DMS53 treated with DMSO at 0.1 percent for 48 hours (cell line): ENCODE data around the gene LPAR3.

Experiments
- DNase-seq: peaks from one replicate; lab custom pipeline; 2025; ENCODE audit not compliant: unreplicated experiment; lab: John Stamatoyannopoulos, UW

Gene LPAR3

DNA sequence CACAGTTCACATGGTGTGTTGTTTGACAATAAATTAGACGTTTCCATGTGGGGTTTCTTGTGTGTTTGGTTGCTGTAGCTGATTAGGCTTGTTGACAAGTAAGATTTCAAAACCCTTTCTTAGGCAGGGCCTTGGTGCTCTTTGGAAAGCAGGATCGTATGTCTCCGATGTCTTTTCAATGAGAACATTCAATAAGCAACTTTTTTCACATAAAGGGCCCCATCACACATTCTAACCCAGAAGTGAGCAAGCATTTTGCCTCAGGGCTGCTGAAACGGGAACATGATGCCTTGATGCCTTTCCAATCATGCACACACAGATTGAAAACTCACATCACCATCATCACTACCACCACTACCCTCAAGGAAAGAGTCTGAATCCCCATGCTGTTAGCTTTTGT, 33.1 kb downstream of the LPAR3 start:
- DNase-seq: no peak

DNA sequence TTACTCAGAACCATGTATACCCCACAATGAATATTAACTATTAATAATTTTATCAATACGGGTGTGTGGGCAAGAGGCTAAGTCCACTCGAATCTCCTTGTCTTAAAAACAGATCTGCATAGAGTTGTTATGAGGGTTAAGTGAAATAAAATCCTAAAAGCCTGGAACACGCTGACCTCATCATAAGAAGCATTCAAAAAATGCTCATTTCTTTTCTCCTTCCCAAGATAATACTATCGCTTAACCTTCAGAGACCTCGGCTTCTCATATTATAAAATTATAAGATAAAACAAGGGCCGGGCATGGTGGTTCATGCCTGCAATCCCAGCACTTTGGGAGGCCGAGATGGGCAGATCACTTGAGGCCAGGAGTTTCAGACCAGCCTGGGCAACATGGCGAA, 35.1 kb downstream of the LPAR3 start:
- no peak for DNase-seq

DNA sequence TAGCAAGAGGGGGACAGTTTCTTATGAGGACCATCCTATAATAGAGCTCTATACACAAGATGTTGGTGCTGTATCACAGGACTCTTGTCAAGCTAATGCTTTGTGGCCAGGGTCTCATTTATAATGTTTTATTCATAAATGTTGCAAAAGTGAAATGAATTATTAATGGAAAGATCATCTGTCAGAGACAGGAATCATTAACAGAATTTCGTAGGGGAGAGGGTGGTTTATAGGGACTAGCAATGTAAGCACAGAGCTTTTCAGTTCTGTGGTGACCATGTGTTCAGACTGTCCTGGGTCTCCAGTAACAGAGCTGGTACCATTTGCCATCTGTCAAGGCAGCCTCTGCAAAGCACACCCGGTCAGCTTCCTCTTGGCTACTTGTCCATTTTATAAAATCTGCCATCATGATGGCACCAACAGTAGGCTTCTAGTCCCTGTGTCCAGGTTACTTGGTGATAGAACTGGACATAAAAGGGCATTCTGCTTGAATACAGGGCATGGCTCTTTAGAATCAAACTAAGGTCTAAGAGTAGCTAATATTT, 36.2 kb downstream of the LPAR3 start:
- no peak for DNase-seq

DNA sequence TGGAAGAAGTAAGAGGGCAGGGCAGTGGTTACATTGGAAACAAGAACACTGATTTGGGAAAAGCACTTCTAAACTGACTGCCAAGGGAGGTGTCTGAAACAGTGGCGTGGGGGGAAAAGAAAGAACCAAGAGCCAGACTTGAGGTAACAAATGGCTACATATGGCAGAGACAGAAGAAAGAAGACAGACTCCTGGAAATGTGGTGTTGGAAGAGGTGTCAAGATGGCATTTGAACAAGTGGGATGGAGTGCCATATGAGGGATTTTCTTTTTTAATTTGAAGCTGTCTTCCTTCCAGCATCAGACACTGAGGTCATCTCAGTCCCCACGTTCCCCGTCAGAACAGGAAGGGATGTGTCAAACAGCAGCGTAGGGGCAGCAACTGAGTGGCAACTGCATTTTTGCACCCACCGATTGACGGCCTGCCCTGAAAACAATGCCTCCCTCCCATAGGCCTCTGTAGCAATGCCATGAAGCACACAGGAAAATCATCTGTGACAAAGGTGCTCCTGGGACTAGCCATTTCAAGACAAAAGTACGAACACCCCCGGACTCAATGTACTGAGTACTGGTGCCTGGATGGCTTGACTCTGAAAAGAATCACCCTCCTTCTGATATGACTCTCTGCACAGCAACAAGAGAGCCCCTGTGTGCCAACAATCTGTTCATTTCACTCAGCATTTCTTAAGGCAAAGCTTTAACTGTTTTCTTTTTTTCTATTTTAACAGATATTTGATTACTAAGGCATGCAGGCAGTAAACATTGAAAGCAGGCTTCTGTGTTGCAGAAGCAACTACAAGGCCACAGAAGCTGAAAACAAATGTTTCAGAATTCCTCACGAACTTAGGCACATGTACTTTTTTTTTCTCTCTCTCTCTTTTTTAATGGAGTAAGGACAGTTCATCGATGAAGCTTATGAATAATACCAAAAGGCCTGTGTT, 37.0 kb downstream of the LPAR3 start:
- DNase-seq: no peak

DNA sequence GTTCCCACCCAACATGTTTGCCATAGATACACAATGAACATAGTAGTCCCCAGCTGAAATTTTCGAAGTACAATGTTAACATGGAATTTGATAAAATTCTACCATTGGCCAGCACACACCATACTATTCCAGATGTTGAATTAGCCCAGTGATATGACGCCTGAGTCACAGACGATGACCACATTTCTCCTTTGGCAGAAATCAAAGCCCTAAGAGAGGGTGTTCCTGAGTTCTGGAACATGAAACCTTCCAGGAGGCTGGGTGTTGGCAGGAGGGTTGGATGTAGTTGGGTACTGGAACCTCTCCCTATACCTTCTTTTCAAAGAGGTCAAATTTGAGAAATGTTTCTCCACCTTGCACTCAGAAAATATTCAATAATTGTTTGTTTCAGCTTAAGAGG, 37.8 kb downstream of the LPAR3 start:
- DNase-seq: no peak

DNA sequence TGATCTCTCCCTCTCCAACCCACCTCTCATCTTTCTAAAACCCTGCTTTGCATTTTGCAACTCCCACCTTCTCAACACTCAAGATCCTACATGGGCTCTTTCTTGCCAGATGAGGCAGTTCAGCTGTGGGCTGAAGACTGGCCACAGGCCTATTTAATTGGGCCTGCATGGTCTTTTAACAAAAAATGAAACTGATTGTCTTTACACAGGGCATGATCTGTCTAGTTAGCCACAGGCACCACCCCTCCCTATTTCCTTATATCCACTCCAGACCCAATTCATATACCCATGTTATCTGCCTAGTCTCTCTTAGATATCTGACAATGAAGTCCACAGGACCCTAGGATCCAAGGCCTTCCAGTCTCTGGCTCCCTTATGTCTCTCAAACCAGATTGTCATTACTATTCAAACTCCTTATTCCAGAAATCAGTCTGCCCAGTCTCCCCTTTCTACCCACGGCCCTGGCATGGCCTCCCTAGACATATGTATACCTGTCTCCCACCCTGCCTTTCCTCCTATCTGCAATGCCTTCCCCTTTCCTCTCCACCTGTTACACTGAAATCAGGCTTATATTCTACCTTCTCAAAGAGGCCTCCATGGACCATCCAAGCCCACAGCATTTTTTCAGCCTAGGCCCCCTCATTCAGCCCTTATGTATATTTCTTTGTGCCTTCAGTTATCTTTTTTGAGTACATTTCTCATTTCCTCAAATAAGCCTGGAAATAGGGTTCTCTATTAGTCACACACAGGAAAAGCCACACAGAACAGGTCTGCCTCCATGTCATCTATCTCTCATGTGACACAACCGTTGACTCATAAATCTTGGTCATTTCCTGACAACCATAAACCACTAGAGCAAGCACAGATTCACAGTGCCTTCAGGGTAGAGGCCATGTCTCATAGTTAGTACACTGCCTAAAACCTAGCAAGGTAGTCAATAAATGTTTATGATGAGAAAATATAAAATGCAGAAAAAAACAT, 39.0 kb downstream of the LPAR3 start:
- DNase-seq: peak; percentile 87

DNA sequence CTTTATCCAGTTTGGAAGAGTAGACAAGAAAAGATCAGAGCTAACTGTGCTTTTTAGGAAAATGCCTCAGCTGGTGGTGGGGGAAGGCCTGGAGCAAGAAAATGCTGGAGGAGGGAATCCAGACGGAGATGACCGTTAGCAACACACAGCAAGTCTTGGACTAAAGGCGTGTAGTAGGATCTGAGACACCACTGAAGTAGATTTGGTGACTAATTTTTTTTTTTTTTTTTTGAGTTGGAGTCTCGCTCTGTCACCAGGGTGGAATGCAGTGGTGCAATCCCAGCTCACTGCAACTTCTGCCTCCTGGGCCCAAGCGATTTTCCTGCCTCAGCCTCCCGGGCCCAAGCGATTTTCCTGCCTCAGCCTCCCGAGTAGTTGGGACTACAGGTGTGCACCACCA, 41.2 kb downstream of the LPAR3 start:
- no peak for DNase-seq

DNA sequence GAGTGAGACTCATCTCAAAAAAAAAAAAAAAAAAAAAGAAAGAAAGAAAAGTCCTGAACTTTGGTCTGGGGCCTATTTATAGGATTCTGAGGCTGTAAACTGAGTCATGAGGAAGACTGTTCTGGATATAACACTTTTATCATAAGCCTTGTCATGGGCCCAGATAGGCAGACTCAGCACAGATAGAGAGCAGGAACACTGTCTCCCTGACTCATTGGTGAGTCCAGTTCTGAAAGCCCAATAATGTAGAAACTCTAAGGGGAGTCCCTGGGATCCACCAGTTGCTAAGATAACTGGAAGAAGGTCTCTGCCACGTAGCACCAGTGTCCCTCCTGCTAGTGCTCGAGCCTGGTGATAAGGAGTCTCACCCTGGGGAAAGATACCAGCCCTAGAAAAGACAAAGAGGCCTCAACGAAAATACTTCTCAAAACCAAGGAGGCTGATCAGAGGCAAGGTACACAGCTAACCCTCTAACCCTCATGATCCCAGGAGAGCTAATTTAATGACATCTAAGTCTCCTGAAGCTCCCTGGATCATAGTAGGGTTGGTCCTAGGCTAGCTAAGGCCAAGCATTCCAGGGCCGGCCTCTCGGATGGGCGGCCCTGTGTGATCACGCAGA, 43.5 kb downstream of the LPAR3 start:
- no peak for DNase-seq

DNA sequence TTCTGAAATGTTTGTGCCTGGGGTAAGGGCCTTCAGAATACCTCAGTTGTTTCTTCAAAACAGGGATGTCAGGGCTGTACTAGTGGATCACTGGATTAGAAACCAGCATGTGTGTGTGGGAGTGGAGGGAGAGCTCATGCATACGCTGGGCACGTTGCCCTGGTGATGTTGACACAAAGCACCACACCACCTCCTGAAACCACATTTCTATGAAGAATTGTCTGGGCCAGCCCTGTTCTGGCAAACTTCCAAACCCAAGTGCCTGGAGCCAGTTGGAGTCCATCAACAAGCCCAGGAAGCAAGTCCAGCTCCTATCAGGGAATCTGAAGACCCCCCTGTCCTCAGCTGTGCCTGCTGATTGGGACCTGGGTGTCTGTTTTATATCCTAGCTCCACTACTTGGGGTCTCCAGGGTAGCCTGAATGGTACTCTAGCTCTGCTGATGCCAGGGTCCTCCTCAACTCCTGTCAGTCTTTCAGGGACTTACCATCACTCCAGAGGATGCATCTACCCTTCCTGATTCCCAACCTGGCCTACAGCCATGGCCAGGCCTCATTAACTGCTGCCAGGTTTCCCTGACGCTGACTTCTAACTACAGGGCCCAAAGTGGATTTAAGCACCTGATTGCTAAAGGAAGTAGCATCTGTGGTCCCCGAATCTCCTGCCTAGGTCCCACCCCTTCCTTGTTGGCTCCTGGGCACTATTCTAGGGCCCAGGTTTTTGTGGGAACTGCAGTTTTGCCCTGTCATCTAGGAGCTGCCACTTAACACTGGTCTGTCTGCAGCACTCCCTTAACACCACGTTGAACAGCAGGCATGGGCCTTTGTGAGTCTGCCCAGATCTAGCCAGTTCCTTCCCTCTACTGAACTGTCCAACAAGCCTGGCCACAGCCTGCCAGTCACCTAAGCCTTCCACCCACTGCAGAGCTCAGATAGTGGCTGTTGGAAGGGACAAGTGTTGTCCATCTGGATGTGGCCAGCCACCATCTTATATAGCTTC, 45.5 kb downstream of the LPAR3 start:
- DNase-seq: peak; percentile 87

DNA sequence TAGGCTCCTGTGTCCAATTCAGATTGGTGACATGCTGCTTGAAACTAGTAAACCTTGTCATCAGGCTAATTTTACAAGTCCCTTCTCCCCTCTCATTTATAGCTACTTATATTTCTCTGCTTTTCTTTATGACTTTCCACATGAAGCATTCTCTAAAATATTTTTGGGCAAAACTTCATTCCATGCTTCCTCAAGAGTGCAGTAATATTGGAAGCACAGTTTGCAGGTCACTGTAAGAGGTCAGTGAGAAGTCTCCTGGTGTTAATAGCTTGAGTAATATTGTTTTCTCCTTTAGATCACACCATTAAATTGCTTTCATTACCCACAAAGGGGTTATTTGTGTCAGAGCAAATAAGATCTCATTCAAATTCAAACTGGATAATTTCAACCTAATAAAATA, 46.6 kb downstream of the LPAR3 start:
- no peak for DNase-seq

DNA sequence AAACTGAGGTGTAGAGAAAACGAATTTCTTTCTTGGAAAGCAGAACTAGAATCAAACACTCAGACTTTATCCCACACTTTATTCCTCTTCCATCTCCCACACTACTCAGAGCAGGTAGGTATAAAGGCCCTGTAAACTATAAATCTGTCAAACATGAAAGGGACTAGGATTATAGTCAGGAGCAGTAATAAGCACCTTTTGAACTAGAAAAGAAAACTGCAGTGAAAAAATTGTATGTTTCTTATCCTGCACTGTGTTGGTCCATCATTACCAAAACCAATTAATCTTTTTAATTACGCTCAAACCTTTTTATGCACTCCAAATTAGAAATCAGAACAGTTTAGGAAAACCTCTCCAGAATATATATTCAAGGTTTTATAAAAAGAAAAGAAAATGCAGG, 47.6 kb downstream of the LPAR3 start:
- DNase-seq: no peak

DNA sequence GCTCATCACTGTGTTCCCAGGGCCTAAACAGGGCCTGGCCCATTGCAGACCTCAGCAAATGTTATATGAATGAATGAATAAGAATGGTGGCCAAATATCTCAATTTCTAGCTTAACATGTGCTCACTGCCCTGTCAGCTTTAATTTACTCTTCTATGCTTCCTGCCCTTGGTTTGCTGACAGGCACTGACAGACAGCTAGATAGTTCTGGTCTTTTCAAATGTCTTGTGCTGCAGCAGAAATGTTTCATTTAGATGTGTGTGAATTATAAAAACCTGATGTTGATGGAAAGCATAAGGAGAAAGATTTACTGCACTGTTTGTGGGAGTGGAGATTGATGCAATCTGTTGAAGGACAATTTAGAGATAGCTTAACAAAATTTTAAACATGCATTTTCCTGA, 48.9 kb downstream of the LPAR3 start:
- DNase-seq: no peak

DNA sequence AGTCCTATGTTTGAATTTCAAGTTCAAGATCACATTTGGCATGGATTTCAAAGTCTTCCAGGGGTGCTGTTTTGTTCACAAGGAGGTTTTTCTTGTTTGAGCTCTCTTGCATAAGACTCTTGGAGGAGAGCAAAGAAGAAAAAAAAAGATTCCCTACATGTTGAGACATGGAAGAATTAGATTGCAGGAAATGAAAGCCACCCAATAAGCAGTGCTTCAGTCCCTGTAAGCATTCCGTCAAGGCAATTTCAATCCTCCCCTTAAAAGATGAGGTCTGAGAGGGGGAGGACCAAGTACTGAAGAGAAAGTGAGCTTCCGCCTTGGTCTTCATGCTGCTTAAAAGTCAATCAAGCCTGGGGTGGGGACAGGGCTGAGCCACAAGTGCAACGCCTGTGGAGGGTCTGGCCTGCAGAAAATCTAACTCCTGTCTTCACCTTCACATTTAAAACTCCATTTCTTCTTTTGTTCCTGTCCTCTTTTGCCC, 50.2 kb downstream of the LPAR3 start:
- DNase-seq: no peak

DNA sequence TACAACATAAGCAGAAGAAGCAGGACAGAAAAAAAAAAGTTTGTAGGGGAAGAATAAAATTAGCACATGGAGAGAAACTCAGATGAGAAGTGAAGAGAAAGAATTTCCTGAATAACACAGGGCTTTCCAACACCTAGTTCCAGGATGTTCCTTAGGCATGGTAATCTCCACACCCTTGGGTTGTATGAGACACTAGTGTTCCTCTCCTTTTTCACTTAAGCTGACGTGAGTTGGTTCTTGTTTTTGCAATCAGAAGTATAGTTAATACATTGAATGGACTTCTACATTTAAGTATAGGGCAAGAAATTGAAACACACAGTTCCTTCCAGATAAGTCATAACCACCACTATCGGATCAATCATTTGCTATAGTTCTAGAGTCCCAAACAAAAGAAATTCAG, 51.0 kb downstream of the LPAR3 start:
- DNase-seq: no peak

DNA sequence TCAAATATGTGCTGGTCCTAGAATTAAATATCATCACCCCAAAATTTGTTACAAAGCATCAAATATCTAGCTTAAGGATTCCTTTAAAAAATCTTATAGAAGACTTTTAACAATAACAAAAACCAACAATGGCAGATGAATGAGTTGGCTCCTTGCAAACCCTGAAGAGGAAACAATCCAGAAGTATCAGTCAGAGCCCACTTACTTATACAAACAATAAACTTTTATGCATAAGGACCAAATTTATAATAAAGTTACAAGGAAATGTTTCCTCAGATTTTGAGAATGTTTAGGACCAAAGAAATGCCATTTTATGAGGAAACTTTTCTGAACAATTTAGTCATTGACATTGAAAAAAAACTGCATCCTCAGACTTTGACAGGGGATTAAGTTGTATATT, 52.7 kb downstream of the LPAR3 start:
- no peak for DNase-seq

DNA sequence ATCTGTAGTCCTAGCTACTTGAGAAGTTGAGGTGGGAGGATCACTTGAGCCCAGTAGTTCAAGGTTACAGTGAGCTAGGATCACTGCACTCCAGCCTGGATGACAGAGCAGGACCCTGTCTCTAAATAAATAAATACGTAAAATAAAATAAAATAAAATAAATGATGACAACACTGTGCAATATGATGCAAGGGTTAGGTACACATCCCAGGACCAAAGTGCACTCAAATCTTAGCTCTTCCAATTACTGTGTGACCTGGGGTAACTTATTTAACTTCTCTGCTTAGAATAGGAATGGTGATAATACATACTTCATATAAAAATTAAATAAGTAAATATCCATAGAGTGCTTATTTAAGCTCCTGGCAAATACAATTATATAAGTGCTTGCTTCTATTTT, 53.5 kb downstream of the LPAR3 start:
- no peak for DNase-seq

DNA sequence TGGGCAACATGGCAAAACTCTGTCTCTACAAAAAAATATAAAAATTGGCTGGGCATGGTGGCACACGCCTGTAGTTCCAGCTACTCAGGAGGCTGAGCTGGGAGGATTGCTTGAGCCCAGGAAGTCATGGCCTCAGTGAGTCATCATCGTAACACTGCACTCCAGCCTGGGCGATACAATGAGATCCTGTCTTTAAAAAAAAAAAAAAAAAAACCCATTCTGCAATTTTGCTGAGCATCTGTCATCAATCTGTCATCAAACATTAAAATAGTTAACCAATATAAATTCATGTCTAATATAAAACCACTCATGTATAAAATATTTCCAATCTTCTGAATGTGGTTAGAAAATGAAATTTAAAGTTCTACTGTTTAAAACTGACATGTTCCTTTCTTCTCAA, 56.9 kb downstream of the LPAR3 start:
- DNase-seq: peak; percentile 18

DNA sequence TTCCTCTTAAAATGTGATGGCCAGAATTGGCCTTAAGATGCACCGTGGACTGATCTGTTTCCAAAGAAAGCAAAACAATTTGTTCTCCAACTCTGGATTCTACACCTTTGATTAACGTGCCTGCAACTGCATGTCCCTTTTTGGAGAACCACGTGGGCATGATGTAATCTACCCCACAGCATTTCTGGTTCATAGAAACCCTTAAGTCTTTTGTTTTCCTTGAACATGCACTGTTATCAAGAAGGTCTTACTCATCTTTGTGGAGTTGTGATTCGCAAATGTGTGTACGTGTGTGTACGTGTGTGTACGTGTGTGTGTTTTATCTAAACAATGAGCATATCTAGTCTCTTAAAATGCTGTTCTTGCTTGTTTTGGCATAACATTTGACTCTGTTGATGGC, 57.8 kb downstream of the LPAR3 start:
- DNase-seq: no peak

DNA sequence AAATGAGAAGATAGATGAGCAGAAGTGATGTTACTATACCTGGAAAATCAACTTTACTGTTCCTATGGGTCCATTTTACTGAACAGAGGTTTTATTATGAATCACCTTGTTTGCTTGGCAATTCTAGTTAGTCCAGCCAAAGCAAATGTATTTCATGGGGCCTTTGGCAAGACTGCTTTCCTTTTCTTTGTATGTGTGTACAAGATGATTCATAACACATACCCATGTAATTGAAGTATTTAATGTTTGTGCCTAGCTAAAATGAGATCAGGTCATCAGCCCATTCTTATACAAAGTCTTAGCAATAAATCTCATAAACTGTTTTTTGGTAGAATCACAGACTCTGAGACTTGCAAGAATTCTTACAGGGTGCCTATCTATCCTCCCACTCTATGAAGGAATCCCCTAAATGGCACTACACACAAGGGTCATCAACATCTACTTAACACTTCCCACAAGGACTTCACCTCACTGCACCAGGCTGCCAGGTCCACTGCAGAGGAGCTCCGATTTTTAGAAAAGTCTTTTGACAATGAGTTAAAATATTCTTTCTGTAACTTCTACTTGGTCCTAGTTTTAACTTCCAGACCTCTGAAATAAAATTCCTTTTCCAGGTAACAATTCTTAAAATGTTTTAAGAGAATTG, 58.5 kb downstream of the LPAR3 start:
- DNase-seq: peak; percentile 91
